Caco-2 (cell line): Measurements from ENCODE around the gene OR51B4. TPM values are rescaled to one million over a fixed set of nuclear protein-coding genes. Genes with fewer than 3 reads are reported as not detected.

Source experiments
- BruUV-seq: library from RNA; stranded (reverse); fragments of 400-500 nt; replicated peaks from 2 replicates; lab custom pipeline; 2021; lab: Mats Ljungman, UMichigan
- CTCF ChIA-PET: fragments of 300-600 bp; sonication (Branson Sonifier 250); formaldehyde crosslinking; loops from one replicate; lab custom pipeline; 2022; ENCODE audit warnings: antibody characterized with exemption; lab: Charles Lee
- POLR2A ChIA-PET: fragments of 300-600 bp; sonication (Branson Sonifier 250); formaldehyde crosslinking; loops from one replicate; lab custom pipeline; 2022; ENCODE audit warnings: antibody characterized with exemption; lab: Charles Lee
- DNase-seq, 2 experiments: peaks; one replicate each; pipeline versions ENCODE4 v3.0.0 to v3.0.0-alpha.2; 2020 to 2022
- H3K27me3 ChIP-seq: replicated peaks from 2 replicates; pipeline ENCODE4 v1.6.0; 2011; ENCODE audit warnings: low read length; ENCODE audit not compliant: control insufficient read depth, insufficient read depth
- H3K36me3 ChIP-seq: 2 replicates; pipeline ENCODE4 v1.5.1; 2011; ENCODE audit warnings: low read length; ENCODE audit not compliant: control insufficient read depth, insufficient read depth
- H3K4me1 ChIP-seq: fragments of 250-450 bp; sonication (Bioruptor Pico); 2 replicates; pipeline ENCODE4 v1.5.1; 2020; ENCODE audit warnings: mild to moderate bottlenecking
- H3K4me3 ChIP-seq: 2 replicates; pipeline ENCODE4 v1.5.1; 2011; ENCODE audit warnings: low read depth, mild to moderate bottlenecking, control low read depth, low read length
- H3K9me3 ChIP-seq: fragments of 250-450 bp; sonication (Bioruptor Pico); 2 replicates; pipeline ENCODE4 v1.5.1; 2020; ENCODE audit warnings: mild to moderate bottlenecking, moderate library complexity
- H3K27ac Mint-ChIP-seq: one replicate; pipeline ENCODE4 v1.8.0; 2022; ENCODE audit warnings: mixed read lengths; ENCODE audit not compliant: unreplicated experiment
- H3K27me3 Mint-ChIP-seq: one replicate; pipeline ENCODE4 v1.8.0; 2022; ENCODE audit warnings: mixed read lengths; ENCODE audit not compliant: insufficient read depth, unreplicated experiment
- H3K36me3 Mint-ChIP-seq: one replicate; pipeline ENCODE4 v1.8.0; 2022; ENCODE audit warnings: mild to moderate bottlenecking, mixed read lengths; ENCODE audit not compliant: insufficient read depth, unreplicated experiment
- H3K4me1 Mint-ChIP-seq: one replicate; pipeline ENCODE4 v1.8.0; 2022; ENCODE audit warnings: low read depth, mixed read lengths; ENCODE audit not compliant: unreplicated experiment
- H3K4me3 Mint-ChIP-seq: one replicate; pipeline ENCODE4 v1.8.0; 2022; ENCODE audit warnings: mild to moderate bottlenecking, moderate library complexity, mixed read lengths; ENCODE audit not compliant: unreplicated experiment
- H3K9me3 Mint-ChIP-seq: one replicate; pipeline ENCODE4 v1.8.0; 2022; ENCODE audit warnings: mixed read lengths; ENCODE audit not compliant: unreplicated experiment
- intact Hi-C: fragments of 100-400 bp; cut with micrococcal nuclease; formaldehyde crosslinking; loops from one replicate; pipeline ENCODE4 v1.10.0; 2022; ENCODE audit not compliant: unreplicated experiment
- total RNA-seq: library from RNA; stranded (reverse); gene quantifications from 2 replicates; pipeline ENCODE4 v1.2.3, GENCODE V29; 2022
- TF ChIP-seq, protein P1 (sequence below), 2 experiments: fragments of 200-600 bp in 1 of 2; IDR thresholded peaks; 1 replicate in 1 of 2; 2 replicates in 1 of 2; pipeline versions ENCODE4 v1.5.1 to v1.8.0; 2011 to 2022; ENCODE audit warnings: antibody characterized with exemption in 1 of 2, control low read depth in 1 of 2, inconsistent platforms in 1 of 2, low read depth in 1 of 2, low read length in 1 of 2, mild to moderate bottlenecking in 1 of 2, moderate library complexity in 1 of 2; ENCODE audit not compliant: insufficient read depth in 1 of 2, severe bottlenecking in 1 of 2, unreplicated experiment in 1 of 2

OR51B4 gene
- total RNA-seq, 1 experiment from 2014 or later: not detected

DNA sequence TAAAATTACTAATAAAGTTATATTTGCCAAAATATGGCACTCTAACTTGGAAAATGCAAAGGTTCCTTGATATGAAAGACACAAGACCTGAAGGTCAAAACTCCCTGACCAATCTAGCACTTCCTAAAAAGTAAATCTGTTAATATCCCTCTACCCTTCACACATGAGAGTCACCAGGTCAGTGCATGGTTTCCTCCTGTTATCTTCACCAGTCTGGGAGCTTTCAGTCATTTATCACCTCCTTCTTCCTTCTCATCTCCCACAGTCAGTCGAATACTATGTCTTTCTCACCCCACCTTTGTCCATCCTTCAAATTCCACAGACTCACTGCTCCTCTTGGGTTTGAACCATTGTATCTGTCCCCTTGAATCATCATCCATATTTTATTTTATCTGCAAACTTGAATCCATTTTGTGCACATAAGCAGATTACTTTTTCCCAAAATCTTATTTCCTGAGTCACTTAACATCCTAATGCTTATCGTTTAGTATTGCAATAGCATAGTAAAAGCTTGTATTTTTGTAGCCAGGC is 34.6 kb downstream of the OR51B4 start:
- BruUV-seq: no TSS peak
- no peak overlapping the region for H3K4me3 ChIP-seq
- no peaks in the 10 kb centered on the region for H3K4me1 ChIP-seq
- intact Hi-C loops: no loop called here
- Mint-ChIP-seq H3K4me1 (no peaks in the 10 kb centered on the region), H3K27me3 (peaks cover 24% of the 10 kb centered on the region), H3K36me3 (no peaks in the 10 kb centered on the region), H3K27ac (no peak overlapping the region), H3K9me3 (no peaks in the 10 kb centered on the region), H3K4me3 (no peak overlapping the region)
- no peaks in the 10 kb centered on the region for H3K9me3 ChIP-seq
- H3K36me3 ChIP-seq: no peaks in the 10 kb centered on the region
- no peak for DNase-seq
- TF ChIP-seq, protein P1, sequence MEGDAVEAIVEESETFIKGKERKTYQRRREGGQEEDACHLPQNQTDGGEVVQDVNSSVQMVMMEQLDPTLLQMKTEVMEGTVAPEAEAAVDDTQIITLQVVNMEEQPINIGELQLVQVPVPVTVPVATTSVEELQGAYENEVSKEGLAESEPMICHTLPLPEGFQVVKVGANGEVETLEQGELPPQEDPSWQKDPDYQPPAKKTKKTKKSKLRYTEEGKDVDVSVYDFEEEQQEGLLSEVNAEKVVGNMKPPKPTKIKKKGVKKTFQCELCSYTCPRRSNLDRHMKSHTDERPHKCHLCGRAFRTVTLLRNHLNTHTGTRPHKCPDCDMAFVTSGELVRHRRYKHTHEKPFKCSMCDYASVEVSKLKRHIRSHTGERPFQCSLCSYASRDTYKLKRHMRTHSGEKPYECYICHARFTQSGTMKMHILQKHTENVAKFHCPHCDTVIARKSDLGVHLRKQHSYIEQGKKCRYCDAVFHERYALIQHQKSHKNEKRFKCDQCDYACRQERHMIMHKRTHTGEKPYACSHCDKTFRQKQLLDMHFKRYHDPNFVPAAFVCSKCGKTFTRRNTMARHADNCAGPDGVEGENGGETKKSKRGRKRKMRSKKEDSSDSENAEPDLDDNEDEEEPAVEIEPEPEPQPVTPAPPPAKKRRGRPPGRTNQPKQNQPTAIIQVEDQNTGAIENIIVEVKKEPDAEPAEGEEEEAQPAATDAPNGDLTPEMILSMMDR (IDR thresholded peaks at IDR 0.05; ENCODE audit: insufficient read depth in 1 of 2, low read depth in 1 of 2, low read length in 1 of 2, severe bottlenecking in 1 of 2, unreplicated experiment in 1 of 2): no peak
- H3K27me3 ChIP-seq: no peaks in the 10 kb centered on the region; the same call in 1 of the 2 replicates
- ChIA-PET CTCF (no interaction called here), POLR2A (no interaction called here)

DNA sequence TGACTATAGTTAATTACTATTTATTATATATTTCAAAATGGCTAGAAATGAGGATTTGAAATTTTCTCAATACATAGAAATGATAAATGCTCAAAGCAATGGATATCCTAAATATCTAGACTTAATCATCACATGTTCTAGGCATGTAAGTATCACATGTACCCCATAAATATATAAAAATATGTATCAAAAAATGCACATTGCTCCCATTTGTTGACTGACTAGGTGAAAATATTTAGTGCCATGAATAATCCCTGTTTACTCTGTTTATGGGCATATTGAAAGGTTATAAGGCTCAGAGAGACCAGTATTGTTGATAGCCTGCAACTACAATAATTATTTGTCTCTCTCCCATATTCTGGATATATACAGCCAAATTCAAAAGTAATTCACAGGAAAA is 35.1 kb downstream of the OR51B4 start:
- no TSS peak for BruUV-seq
- Mint-ChIP-seq H3K4me1 (no peaks in the 10 kb centered on the region), H3K27ac (no peak overlapping the region), H3K9me3 (no peaks in the 10 kb centered on the region), H3K36me3 (no peaks in the 10 kb centered on the region), H3K4me3 (no peak overlapping the region), H3K27me3 (peaks cover 24% of the 10 kb centered on the region)
- Histone ChIP-seq H3K4me1 (no peaks in the 10 kb centered on the region), H3K9me3 (no peaks in the 10 kb centered on the region), H3K27me3 (no peaks in the 10 kb centered on the region; the same call in 1 of the 2 replicates), H3K36me3 (no peaks in the 10 kb centered on the region), H3K4me3 (no peak overlapping the region)
- ChIA-PET CTCF (no interaction called here), POLR2A (no interaction called here)
- DNase-seq: no peak
- intact Hi-C loops: no loop called here
- TF ChIP-seq, protein P1 (IDR thresholded peaks at IDR 0.05; ENCODE audit: insufficient read depth in 1 of 2, low read depth in 1 of 2, low read length in 1 of 2, severe bottlenecking in 1 of 2, unreplicated experiment in 1 of 2): no peak

DNA sequence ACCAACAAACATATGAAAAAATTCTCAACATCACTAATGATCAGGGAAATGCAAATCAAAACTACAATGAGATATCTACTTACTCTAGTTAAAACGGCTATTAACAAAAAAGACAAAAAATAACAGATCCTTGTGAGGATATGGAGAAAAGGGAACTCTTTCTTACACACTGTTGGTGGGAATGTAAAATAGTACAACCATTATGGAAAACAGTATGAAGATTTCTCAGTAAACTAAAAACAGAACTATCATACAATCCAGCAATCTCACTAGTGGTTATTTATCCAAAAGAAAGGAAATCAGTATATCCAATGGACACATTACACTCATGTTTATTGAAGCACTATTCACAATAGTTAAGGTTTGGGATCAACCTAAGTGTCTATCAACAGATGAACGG is 35.9 kb downstream of the OR51B4 start:
- H3K27me3 ChIP-seq: no peaks in the 10 kb centered on the region; the same call in 1 of the 2 replicates
- H3K27ac Mint-ChIP-seq: no peak overlapping the region

More for the DNA sequence above, 35.9 kb downstream of the OR51B4 start:
- H3K4me3 Mint-ChIP-seq: no peak overlapping the region
- TF ChIP-seq, protein P1 (IDR thresholded peaks at IDR 0.05; ENCODE audit: insufficient read depth in 1 of 2, low read depth in 1 of 2, low read length in 1 of 2, severe bottlenecking in 1 of 2, unreplicated experiment in 1 of 2): no peak
- H3K9me3 Mint-ChIP-seq: no peaks in the 10 kb centered on the region
- H3K4me1 ChIP-seq: no peaks in the 10 kb centered on the region
- H3K36me3 Mint-ChIP-seq: no peaks in the 10 kb centered on the region
- peaks cover 22% of the 10 kb centered on the region for H3K27me3 Mint-ChIP-seq
- H3K4me1 Mint-ChIP-seq: no peaks in the 10 kb centered on the region
- no peak for DNase-seq
- POLR2A ChIA-PET: no interaction called here
- intact Hi-C loops: no loop called here
- H3K9me3 ChIP-seq: no peaks in the 10 kb centered on the region
- no peak overlapping the region for H3K4me3 ChIP-seq
- CTCF ChIA-PET: no interaction called here
- H3K36me3 ChIP-seq: no peaks in the 10 kb centered on the region
- BruUV-seq: no TSS peak
